T-cell (primary cell): ENCODE results near the gene CNTNAP5. TPM values are rescaled to one million over a fixed set of nuclear protein-coding genes. Genes with fewer than 3 reads are reported as not detected.

Source experiments
- ATAC-seq, 4 experiments: fragments of 200-7000 bp in 3 of 4; fragments of 150-1000 bp in 1 of 4; cut with Tn5 transposase; replicated peaks in 1 of 4; 1 replicate in 3 of 4; 2 replicates in 1 of 4; pipeline ENCODE4 v1.10.0; 2021; ENCODE audit warnings: moderate library complexity in 3 of 4, mild to moderate bottlenecking in 2 of 4, moderate number of reproducible peaks in 1 of 4
- CTCF ChIA-PET, 2 donors: fragments of 300-600 bp; sonication (Branson Sonifier 250); formaldehyde crosslinking; loops; one replicate each; lab custom pipeline; 2022; ENCODE audit warnings: antibody characterized with exemption in 2 of 2; lab: Charles Lee
- POLR2A ChIA-PET, 2 donors: fragments of 300-600 bp; sonication (Branson Sonifier 250); formaldehyde crosslinking; loops; one replicate each; lab custom pipeline; 2022; ENCODE audit warnings: antibody characterized with exemption in 2 of 2; lab: Charles Lee
- DNase-seq, 35 experiments: peaks; one replicate each; pipeline versions ENCODE4 v3.0.0 to v3.0.0-alpha.2; 2013 to 2023
- H3K27ac ChIP-seq: one replicate; pipeline ENCODE4 v1.5.1; 2013; ENCODE audit warnings: low read length
- H3K27me3 ChIP-seq, 2 experiments: replicated peaks in 1 of 2; 1 replicate in 1 of 2; 2 replicates in 1 of 2; pipeline versions ENCODE4 v1.6.1 to v1.7.0; 2013; ENCODE audit warnings: low read length in 1 of 2, mixed read lengths in 1 of 2; ENCODE audit not compliant: control insufficient read depth in 2 of 2, insufficient read depth in 2 of 2; ENCODE audit errors: extremely low read depth in 1 of 2
- H3K36me3 ChIP-seq, 2 donors: 1 replicate in 1 of 2; 2 replicates in 1 of 2; pipeline versions ENCODE4 v1.6.1 to v1.7.0; 2013; ENCODE audit warnings: low read length in 1 of 2; ENCODE audit not compliant: control insufficient read depth in 2 of 2, insufficient read depth in 1 of 2; ENCODE audit errors: extremely low read depth in 1 of 2
- H3K4me1 ChIP-seq, 2 experiments: 1 replicate in 1 of 2; 2 replicates in 1 of 2; pipeline versions ENCODE4 v1.6.1 to v1.7.0; 2013; ENCODE audit warnings: low read length in 2 of 2, mixed read lengths in 1 of 2; ENCODE audit not compliant: insufficient read depth in 2 of 2, control insufficient read depth in 1 of 2; ENCODE audit errors: extremely low read depth in 1 of 2
- H3K4me3 ChIP-seq, 2 donors: 1 replicate in 1 of 2; 2 replicates in 1 of 2; pipeline versions ENCODE4 v1.5.1 to v1.7.0; 2013; ENCODE audit warnings: mild to moderate bottlenecking in 2 of 2, low read length in 1 of 2, moderate library complexity in 1 of 2; ENCODE audit not compliant: control insufficient read depth in 1 of 2; ENCODE audit errors: extremely low read depth in 1 of 2
- H3K9me3 ChIP-seq: 2 replicates; pipeline ENCODE4 v1.7.0; 2013
- H3K27ac Mint-ChIP-seq, 2 donors: one replicate each; pipeline ENCODE4 v1.8.0; 2020 to 2021; ENCODE audit warnings: mild to moderate bottlenecking in 2 of 2, mixed read lengths in 2 of 2
- H3K27me3 Mint-ChIP-seq, 2 donors: one replicate each; pipeline ENCODE4 v1.8.0; 2021 to 2022; ENCODE audit warnings: mixed read lengths in 2 of 2
- H3K36me3 Mint-ChIP-seq: one replicate; pipeline ENCODE4 v1.8.0; 2021; ENCODE audit warnings: mixed read lengths
- H3K4me1 Mint-ChIP-seq, 3 donors: one replicate each; pipeline ENCODE4 v1.8.0; 2020 to 2022; ENCODE audit warnings: mixed read lengths in 3 of 3, mild to moderate bottlenecking in 1 of 3
- H3K4me3 Mint-ChIP-seq, 3 donors: one replicate each; pipeline ENCODE4 v1.8.0; 2020 to 2022; ENCODE audit warnings: mild to moderate bottlenecking in 3 of 3, mixed read lengths in 3 of 3, moderate library complexity in 3 of 3
- H3K9me3 Mint-ChIP-seq, 3 donors: one replicate each; pipeline ENCODE4 v1.8.0; 2020 to 2022; ENCODE audit warnings: mixed read lengths in 3 of 3
- WGBS: methylation state at CpG from one replicate; pipeline ENCODE4 v1.1.5; 2013; ENCODE audit warnings: missing lambda C conversion rate; ENCODE audit not compliant: insufficient coverage; 5-methylcytosine and 5-hydroxymethylcytosine counted together
- total RNA-seq, 35 experiments: library from RNA in 6 of 35; stranded (reverse) in 6 of 35; fragments of 120-200 nt in 1 of 35; gene quantifications; one replicate each; pipeline versions ENCODE4 v1.2.1 to v1.2.4 and lab custom pipeline; 2013 to 2026

Gene CNTNAP5
- total RNA-seq, 5 donors from 2014 or later (not counting 1 experiment from before 2014, with no cell fraction given) = not detected

DNA sequence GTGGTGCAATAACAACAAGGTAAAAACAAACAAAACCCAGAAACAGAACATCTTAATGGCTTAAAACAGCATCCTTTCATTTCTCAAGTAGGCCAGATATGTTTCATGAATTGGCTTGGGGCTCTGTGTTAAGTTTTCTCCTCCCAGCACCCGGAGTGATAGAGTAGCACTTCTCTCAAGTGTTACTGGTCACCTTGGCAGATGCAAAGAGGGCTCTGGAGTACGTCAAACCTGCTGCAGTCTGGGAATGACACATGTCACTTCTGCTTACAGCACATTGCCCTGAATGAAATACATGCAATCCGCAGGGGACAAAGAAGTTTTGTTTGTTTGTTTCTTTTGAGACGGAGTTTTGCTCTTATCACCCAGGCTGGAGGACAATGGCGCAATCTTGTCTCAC, 639.3 kb downstream of the CNTNAP5 start:
- H3K27ac ChIP-seq = no peak overlapping the region
- no peaks in the 10 kb centered on the region for H3K4me1 ChIP-seq
- 43% methylated on average over 1 of the region's 5 CpGs for WGBS
- Mint-ChIP-seq H3K36me3 (no peaks in the 10 kb centered on the region), H3K9me3 (peaks cover 4 to 14% (median 9%) of the 10 kb centered on the region in 3 donors), H3K27ac (no peak overlapping the region), H3K4me1 (no peaks in the 10 kb centered on the region), H3K27me3 (no peaks in the 10 kb centered on the region), H3K4me3 (no peak overlapping the region)
- H3K9me3 ChIP-seq = no peaks in the 10 kb centered on the region
- ChIA-PET POLR2A (no interaction called here), CTCF (no interaction called here)
- H3K27me3 ChIP-seq = no peaks in the 10 kb centered on the region
- no peaks in the 10 kb centered on the region for H3K36me3 ChIP-seq
- no peak overlapping the region for H3K4me3 ChIP-seq
- ATAC-seq = no peak
- no peak for DNase-seq

DNA sequence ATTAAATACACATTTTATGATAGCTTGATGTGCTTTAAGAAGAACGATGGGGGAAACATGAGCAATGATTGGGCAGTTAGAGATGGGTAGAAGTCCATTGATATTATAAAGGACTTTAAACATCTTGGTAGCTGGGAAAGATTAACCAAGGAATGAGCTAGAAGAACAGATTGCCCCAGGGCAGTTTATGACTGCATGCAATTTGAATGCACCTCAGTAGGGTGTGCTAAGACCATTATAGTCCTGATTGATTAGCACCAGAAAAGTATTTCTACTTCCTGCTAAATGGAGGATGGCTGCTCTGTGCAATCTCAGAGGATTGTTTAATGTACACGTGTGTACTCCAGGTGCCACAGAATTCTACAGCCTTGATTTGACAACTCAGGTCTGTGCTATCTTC, 641.9 kb downstream of the CNTNAP5 start:
- 73% methylated on average over 2 of the region's 2 CpGs for WGBS
- no peak for ATAC-seq
- H3K4me1 Mint-ChIP-seq = no peaks in the 10 kb centered on the region

DNA sequence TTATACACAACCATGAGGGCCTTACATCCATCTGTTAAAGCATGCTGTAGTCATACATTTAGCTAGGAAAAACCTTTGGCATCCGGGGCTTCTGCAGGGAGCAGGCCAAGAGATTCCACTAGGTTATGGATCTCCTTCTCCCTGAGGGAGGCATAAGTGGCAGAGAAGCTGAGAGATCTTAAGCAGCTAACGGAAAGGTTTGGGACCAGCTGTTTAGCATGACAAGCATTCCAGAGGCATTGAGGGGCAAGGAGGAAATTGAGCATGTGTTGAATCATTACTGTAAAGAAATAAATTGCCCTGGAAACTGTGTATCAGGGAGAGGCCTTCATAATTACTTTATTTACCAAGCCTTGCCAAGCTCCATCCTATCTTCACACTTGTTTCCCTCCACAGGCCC, 643.1 kb downstream of the CNTNAP5 start:
- peaks cover 12 to 13% (median 12%) of the 10 kb centered on the region in 3 donors for H3K9me3 Mint-ChIP-seq
- ChIA-PET POLR2A (no interaction called here), CTCF (no interaction called here)
- H3K4me1 ChIP-seq = no peaks in the 10 kb centered on the region
- H3K9me3 ChIP-seq = no peaks in the 10 kb centered on the region
- 33% methylated on average over 1 of the region's 2 CpGs for WGBS
- H3K27ac Mint-ChIP-seq = no peak overlapping the region
- H3K27me3 Mint-ChIP-seq = no peaks in the 10 kb centered on the region
- no peak overlapping the region for H3K27ac ChIP-seq
- no peaks in the 10 kb centered on the region for H3K4me1 Mint-ChIP-seq
- no peak overlapping the region for H3K4me3 ChIP-seq
- ATAC-seq (no peak), DNase-seq (no peak)
- H3K27me3 ChIP-seq = no peaks in the 10 kb centered on the region
- H3K36me3 Mint-ChIP-seq = no peaks in the 10 kb centered on the region
- H3K36me3 ChIP-seq = no peaks in the 10 kb centered on the region
- no peak overlapping the region for H3K4me3 Mint-ChIP-seq

More for the DNA sequence above, 641.9 kb downstream of the CNTNAP5 start:
- no peak for DNase-seq
- Mint-ChIP-seq H3K4me3 (no peak overlapping the region), H3K36me3 (no peaks in the 10 kb centered on the region), H3K27ac (no peak overlapping the region), H3K27me3 (no peaks in the 10 kb centered on the region), H3K9me3 (peaks cover 12 to 15% (median 12%) of the 10 kb centered on the region in 3 donors)
- H3K27ac ChIP-seq = no peak overlapping the region
- no peaks in the 10 kb centered on the region for H3K4me1 ChIP-seq
- no peaks in the 10 kb centered on the region for H3K36me3 ChIP-seq
- no peaks in the 10 kb centered on the region for H3K27me3 ChIP-seq
- no peaks in the 10 kb centered on the region for H3K9me3 ChIP-seq
- POLR2A ChIA-PET = no interaction called here
- H3K4me3 ChIP-seq = no peak overlapping the region
- CTCF ChIA-PET = no interaction called here

DNA sequence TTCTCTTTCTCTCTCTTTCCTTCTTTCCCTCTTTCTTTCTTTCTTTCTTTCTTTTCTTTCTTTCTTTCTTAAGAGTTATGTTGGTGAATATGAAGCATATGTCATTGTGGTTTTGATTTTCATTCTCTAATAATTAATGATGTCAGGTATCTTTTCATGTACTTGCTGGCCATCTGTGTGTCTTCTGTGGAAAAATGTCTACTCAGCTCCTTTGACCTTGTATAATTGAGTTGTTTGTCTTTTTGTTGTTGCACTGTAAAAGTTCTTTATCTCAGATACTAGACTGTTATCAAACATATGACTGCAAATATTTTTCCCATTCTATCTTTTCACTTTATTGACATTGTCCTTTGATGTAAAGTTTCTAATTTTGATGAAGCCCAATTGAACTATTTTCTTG, 645.1 kb downstream of the CNTNAP5 start:
- no peak overlapping the region for H3K27ac Mint-ChIP-seq
- Histone ChIP-seq H3K9me3 (no peaks in the 10 kb centered on the region), H3K4me1 (no peaks in the 10 kb centered on the region), H3K36me3 (no peaks in the 10 kb centered on the region), H3K4me3 (no peak overlapping the region), H3K27me3 (no peaks in the 10 kb centered on the region), H3K27ac (no peak overlapping the region)
- H3K4me3 Mint-ChIP-seq = no peak overlapping the region
- peaks cover 8 to 12% (median 10%) of the 10 kb centered on the region in 3 donors for H3K9me3 Mint-ChIP-seq
- POLR2A ChIA-PET = no interaction called here
- H3K4me1 Mint-ChIP-seq = no peaks in the 10 kb centered on the region
- no peaks in the 10 kb centered on the region for H3K36me3 Mint-ChIP-seq
- CTCF ChIA-PET = no interaction called here
- ATAC-seq (no peak), DNase-seq (no peak)
- no peaks in the 10 kb centered on the region for H3K27me3 Mint-ChIP-seq

DNA sequence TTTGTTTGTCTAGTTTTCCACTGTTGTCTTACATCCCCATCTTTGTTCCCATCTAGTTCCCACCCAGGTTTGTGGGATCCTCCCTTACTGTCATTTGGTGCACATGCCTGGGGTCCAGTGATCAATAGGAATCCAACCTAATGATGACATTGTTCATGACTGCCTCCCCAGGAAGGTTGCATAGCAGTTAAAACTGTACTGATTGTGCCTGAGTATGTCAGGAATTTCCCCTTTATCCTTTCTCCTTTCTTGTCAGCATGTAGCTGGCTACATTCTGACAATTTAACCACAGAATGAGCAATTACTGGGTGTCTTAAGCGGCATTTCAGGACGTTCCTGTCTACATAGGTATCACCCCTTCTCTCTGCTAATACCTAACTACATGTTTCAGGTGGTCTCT, 653.0 kb downstream of the CNTNAP5 start:
- no peaks in the 10 kb centered on the region for H3K36me3 Mint-ChIP-seq
- Histone ChIP-seq H3K4me1 (no peaks in the 10 kb centered on the region), H3K9me3 (no peaks in the 10 kb centered on the region), H3K27me3 (no peaks in the 10 kb centered on the region), H3K27ac (no peak overlapping the region), H3K36me3 (no peaks in the 10 kb centered on the region), H3K4me3 (no peak overlapping the region)
- H3K9me3 Mint-ChIP-seq = peaks cover 8 to 31% (median 17%) of the 10 kb centered on the region in 3 donors
- WGBS = 100% methylated on average over 1 of the region's 2 CpGs
- no peaks in the 10 kb centered on the region for H3K27me3 Mint-ChIP-seq
- no peak overlapping the region for H3K27ac Mint-ChIP-seq
- POLR2A ChIA-PET = no interaction called here
- no peak overlapping the region for H3K4me3 Mint-ChIP-seq
- no peak for ATAC-seq
- CTCF ChIA-PET = no interaction called here
- no peaks in the 10 kb centered on the region for H3K4me1 Mint-ChIP-seq
- DNase-seq = no peak

DNA sequence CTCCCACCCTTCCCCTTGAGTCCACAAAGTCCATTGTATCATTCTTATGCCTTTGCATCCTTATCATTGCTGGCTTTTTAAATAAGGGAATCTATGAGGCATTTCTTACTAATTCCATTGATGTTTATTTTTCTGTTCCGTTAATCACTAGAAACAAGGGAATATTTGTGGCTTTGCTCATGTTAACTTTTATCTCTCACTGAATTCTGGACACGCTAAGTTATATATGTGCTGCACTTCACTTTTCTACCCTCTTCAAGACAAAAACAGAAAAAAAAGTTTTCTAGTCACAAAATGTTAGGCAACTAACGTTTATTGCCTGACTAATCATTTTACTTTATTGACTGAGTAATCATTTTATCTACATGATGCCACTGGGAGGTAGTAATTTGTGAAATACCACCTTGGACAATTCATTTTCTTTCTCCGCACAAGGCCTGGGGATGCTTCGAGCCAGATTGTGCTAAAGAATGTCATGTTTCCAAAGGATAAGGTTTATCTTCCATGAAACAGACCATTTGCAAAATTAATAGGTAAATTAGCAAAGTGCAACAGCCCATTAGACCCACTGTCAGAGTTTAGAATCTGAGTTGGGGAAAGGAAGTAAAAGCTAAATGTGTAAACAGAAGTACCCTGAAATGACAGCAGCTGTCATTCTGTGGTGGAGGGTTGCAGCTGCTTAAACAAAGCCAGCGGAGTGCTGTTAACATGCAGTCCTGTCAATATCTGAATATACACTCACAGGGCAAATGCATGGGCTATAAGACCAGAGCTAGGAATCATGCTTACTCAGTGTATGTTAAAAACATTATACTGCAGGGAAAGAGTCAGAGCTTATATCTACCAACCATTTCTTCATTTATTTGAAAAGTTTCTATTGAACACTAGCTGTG, 658.7 kb downstream of the CNTNAP5 start:
- Histone ChIP-seq H3K4me3 (no peak overlapping the region), H3K27ac (no peak overlapping the region), H3K9me3 (no peaks in the 10 kb centered on the region), H3K36me3 (no peaks in the 10 kb centered on the region), H3K4me1 (no peaks in the 10 kb centered on the region), H3K27me3 (no peaks in the 10 kb centered on the region)
- no CpG with 5 or more reads among the region's 6 CpGs for WGBS
- Mint-ChIP-seq H3K4me1 (no peaks in the 10 kb centered on the region), H3K27me3 (no peaks in the 10 kb centered on the region), H3K36me3 (no peaks in the 10 kb centered on the region), H3K27ac (no peak overlapping the region), H3K9me3 (peaks cover 16 to 31% (median 17%) of the 10 kb centered on the region in 3 donors), H3K4me3 (no peak overlapping the region)
- CTCF ChIA-PET = no interaction called here
- no peak for DNase-seq
- POLR2A ChIA-PET = no interaction called here
- ATAC-seq = no peak
